Left lung (tissue), 10 donors: ENCODE measurements around the gene JUNB. TPM values are rescaled to one million over a fixed set of nuclear protein-coding genes. Genes with fewer than 3 reads are reported as not detected.

Experiments used
- ATAC-seq: fragments of 200-7000 bp; cut with Tn5 transposase; one replicate; pipeline ENCODE4 v1.9.1; 2020; ENCODE audit warnings: moderate library complexity
- DNase-seq, 4 donors: peaks; one replicate each; pipeline ENCODE4 v3.0.0-alpha.2; 2013 to 2020
- H3K27ac ChIP-seq, 2 donors: fragments of 200-600 bp; sonication (generic) in 1 of 2; one replicate each; pipeline versions ENCODE4 v1.5.0 to v1.8.0; 2020 to 2021
- H3K27me3 ChIP-seq, 2 donors: fragments of 200-600 bp; sonication (generic) in 1 of 2; one replicate each; pipeline versions ENCODE4 v1.5.0 to v1.8.0; 2020 to 2021
- H3K36me3 ChIP-seq, 2 donors: fragments of 200-600 bp; sonication (generic) in 1 of 2; one replicate each; pipeline versions ENCODE4 v1.5.0 to v1.8.0; 2020 to 2021
- H3K4me1 ChIP-seq, 2 donors: fragments of 200-600 bp; one replicate each; pipeline ENCODE4 v1.8.0; 2021
- H3K4me3 ChIP-seq, 2 donors: fragments of 200-600 bp; sonication (generic) in 1 of 2; one replicate each; pipeline versions ENCODE4 v1.5.0 to v1.8.0; 2020 to 2021; ENCODE audit warnings: mild to moderate bottlenecking in 1 of 2
- H3K9me3 ChIP-seq, 2 donors: fragments of 200-600 bp; sonication (generic) in 1 of 2; one replicate each; pipeline versions ENCODE4 v1.5.0 to v1.8.0; 2020 to 2021
- intact Hi-C, 2 donors: fragments of 100-400 bp; cut with DNase I; formaldehyde crosslinking; loops; one replicate each; pipeline versions ENCODE4 v1.11.2 to v1.14.2; 2022
- polyA plus RNA-seq, 6 donors: library from polyadenylated mRNA; unstranded; fragments of 120-200 nt; gene quantifications; one replicate each; pipeline ENCODE4 v1.2.1, GENCODE V29; 2013; ENCODE audit not compliant: insufficient read length in 6 of 6
- total RNA-seq, 2 donors: library from RNA; stranded (reverse); fragmentation: NEBNext Ultra II Directional; extraction: Animal tissue kit (Norgen Biotek cat#: 25700); gene quantifications; one replicate each; pipeline ENCODE4 v1.2.1, GENCODE V29; 2021
- TF ChIP-seq, protein P1 (sequence below), 2 donors: fragments of 200-600 bp; sonication (generic) in 1 of 2; IDR thresholded peaks; one replicate each; pipeline versions ENCODE4 v1.5.0 to v1.8.0; 2021; ENCODE audit warnings: antibody characterized with exemption in 2 of 2
- donor health status: DM: no; HTN: yes; CAD: no.
- donor health status: DM: no; HTN: no; CAD: no.

Gene JUNB
- total and polyA plus RNA-seq, 8 donors, result 11.7 to 278 (median 64.2) TPM

DNA sequence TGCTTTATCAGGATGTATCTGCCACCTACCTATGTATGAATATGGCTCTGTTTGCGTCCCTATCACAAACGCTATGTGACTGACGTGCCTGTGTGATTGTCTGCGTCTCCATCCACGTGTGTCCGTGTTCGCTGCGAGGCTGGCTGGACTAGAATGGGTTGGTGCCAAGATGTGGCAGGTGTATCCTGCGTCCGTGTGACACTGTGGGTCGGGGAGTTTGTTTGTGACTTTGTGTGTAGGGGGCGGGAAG lies 9.2 kb upstream of the JUNB start:
- Histone ChIP-seq H3K9me3 (no peaks in the 10 kb centered on the region), H3K27ac (peak overlapping the region; percentile 99 to 100), H3K4me3 (peak overlapping the region; percentile 29 to 42), H3K36me3 (no peaks in the 10 kb centered on the region), H3K27me3 (no peaks in the 10 kb centered on the region), H3K4me1 (peaks cover 48 to 92% of the 10 kb centered on the region in 2 donors)
- intact Hi-C loops, result no loop called here
- no peak for ATAC-seq
- TF ChIP-seq, protein P1, sequence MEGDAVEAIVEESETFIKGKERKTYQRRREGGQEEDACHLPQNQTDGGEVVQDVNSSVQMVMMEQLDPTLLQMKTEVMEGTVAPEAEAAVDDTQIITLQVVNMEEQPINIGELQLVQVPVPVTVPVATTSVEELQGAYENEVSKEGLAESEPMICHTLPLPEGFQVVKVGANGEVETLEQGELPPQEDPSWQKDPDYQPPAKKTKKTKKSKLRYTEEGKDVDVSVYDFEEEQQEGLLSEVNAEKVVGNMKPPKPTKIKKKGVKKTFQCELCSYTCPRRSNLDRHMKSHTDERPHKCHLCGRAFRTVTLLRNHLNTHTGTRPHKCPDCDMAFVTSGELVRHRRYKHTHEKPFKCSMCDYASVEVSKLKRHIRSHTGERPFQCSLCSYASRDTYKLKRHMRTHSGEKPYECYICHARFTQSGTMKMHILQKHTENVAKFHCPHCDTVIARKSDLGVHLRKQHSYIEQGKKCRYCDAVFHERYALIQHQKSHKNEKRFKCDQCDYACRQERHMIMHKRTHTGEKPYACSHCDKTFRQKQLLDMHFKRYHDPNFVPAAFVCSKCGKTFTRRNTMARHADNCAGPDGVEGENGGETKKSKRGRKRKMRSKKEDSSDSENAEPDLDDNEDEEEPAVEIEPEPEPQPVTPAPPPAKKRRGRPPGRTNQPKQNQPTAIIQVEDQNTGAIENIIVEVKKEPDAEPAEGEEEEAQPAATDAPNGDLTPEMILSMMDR (IDR thresholded peaks at IDR 0.05), result no peak
- no peak for DNase-seq

DNA sequence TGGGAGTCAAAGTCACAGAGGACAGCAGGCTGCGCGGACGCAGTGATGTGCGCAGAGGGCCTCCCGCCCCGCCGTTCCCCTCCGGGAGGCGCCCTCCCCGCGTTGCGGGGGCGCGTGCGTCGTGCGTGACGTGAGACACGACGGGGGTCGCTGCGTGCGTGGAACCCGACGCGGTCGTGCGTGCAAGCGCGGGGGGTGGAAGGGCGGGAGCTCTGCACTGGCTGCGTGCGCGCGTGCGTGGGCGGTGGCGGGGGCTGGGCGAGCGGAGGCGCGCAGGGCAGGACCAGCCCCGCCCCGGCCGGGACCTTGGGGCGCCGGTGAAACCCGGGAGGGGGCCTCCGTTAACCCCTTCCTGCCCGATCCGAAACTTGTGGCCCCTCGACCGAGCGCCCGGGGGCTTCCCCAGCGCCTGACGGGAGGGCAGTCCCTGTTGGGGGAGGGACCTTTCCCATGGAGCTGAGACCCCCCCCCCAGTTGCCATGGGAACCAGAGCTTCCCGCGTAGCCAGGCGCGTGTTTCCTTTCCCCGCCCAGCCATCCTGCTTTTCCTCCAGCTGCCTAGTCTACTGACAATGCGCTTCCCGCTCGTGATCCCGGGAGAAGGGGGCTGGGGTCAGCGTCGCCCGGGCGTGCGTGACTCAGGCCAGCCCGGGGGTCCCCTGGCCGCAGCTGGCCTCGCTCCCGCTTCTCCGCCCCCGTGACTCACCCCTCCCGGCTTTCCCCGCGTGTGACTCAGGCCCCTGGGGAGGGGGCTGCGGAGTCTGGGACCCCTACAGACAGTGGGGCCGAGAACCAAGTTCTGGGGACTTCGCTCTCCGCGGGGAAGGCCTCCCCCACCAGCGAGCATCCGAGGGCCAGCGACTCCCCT lies 8.6 kb upstream of the JUNB start:
- TF ChIP-seq, protein P1 (IDR thresholded peaks at IDR 0.05), result no peak
- Histone ChIP-seq H3K9me3 (no peaks in the 10 kb centered on the region), H3K4me3 (peak overlapping the region; percentile 29 to 42), H3K27me3 (no peaks in the 10 kb centered on the region), H3K36me3 (no peaks in the 10 kb centered on the region), H3K27ac (peak overlapping the region; percentile 99 to 100), H3K4me1 (peaks cover 52 to 92% of the 10 kb centered on the region in 2 donors)
- intact Hi-C loops, result no loop called here
- DNase-seq (peak; percentile 85 to 97 (median 90)), ATAC-seq (peak; percentile 51)

DNA sequence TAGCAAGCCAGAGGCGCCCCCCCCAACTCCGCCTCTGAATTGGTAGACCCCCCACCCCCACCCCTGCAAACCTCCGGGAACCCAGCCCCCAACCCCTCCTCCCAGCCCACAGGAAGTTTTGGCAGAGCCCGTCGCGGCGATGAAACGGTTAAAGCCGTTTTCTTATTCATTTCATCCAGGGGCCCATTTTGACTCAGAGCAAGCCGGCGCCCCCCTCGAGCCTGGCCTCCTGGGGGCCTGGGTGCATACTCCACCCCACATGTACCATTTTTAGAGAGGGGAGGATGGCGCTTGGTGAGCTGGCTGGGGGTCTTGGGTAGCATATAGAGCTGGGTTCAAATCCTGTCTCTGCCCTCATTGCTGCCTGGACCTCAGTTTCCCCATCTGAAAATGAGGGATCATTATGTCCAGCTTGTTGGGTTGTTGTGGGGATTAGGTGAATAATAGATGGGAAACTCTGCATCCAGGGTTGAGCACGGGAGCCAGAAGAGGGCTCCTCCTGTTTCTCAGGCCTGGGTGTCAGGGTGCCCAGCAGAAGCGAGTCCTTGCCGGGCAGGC lies 7.9 kb upstream of the JUNB start:
- H3K9me3 ChIP-seq, result no peaks in the 10 kb centered on the region
- H3K27ac ChIP-seq, result peak overlapping the region; percentile 99 to 100
- ATAC-seq (no peak), DNase-seq (no peak)
- H3K4me1 ChIP-seq, result peaks cover 59 to 97% of the 10 kb centered on the region in 2 donors
- TF ChIP-seq, protein P1 (IDR thresholded peaks at IDR 0.05), result no peak
- H3K27me3 ChIP-seq, result no peaks in the 10 kb centered on the region
- intact Hi-C loops, result no loop called here
- peak overlapping the region; percentile 29 to 42 for H3K4me3 ChIP-seq
- no peaks in the 10 kb centered on the region for H3K36me3 ChIP-seq

DNA sequence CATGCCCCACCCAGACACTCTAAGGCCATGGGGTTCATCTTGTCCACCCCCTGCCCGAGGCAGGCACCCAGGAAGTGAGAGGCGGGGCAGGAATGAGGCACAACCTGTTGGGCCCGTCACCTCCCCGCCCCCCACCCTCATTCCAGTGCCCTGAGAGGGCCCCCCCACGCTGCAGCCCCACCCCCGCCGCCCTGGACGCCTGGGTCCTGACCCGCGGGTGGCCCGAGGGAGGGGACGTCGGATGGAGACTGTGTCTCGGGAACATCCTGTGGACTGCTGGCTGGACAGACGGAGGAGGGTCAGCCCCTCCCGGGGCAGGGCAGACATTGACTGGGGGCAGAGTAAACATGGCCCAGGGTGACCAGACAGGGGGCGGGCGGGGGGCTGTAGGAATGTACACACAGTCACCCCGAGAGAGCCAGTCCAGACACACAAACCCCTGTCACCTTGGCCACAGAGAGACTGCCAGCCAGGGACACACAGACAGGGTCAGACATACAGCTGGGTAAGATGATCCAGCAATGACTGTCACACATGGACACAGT lies 7.4 kb upstream of the JUNB start:
- no peaks in the 10 kb centered on the region for H3K27me3 ChIP-seq
- peak overlapping the region in 1 of 2 donors; percentile 42 for H3K4me3 ChIP-seq
- ATAC-seq (peak; percentile 29), DNase-seq (peak in 2 of 4 donors; percentile 48 to 83)
- H3K27ac ChIP-seq, result peak overlapping the region; percentile 99 to 100
- TF ChIP-seq, protein P1 (IDR thresholded peaks at IDR 0.05), result no peak
- peaks cover 59 to 97% of the 10 kb centered on the region in 2 donors for H3K4me1 ChIP-seq
- H3K36me3 ChIP-seq, result no peaks in the 10 kb centered on the region
- no peaks in the 10 kb centered on the region for H3K9me3 ChIP-seq
- intact Hi-C loops, result no loop called here

DNA sequence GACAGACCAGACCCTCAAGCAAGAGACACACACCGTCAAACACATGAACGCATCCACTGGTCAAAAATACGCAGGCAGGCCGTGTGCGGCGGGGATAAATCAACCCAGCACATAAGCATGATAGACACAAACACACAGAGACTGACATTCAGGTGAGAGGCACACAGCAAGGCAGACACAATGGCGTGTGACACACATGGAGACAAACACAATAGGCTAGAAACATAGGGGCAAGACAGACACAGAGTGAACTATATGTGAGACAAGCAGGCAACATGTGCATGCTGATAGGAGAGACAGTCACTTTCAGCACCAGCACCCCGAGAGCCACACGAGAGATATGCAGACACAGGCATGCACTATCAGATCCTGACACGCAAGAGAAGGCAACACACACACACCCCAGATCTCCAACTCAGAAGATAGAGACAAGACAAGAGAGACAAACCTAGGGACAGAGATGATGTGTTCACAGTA lies 6.9 kb upstream of the JUNB start:
- DNase-seq, result no peak
- H3K4me3 ChIP-seq, result no peak overlapping the region
- H3K27me3 ChIP-seq, result no peaks in the 10 kb centered on the region
- H3K4me1 ChIP-seq, result peaks cover 61 to 97% of the 10 kb centered on the region in 2 donors
- H3K36me3 ChIP-seq, result no peaks in the 10 kb centered on the region
- ATAC-seq, result no peak
- H3K27ac ChIP-seq, result peak overlapping the region; percentile 99 to 100
- no peaks in the 10 kb centered on the region for H3K9me3 ChIP-seq
- intact Hi-C loops, result no loop called here
- TF ChIP-seq, protein P1 (IDR thresholded peaks at IDR 0.05), result no peak
